Measurements from ENCODE around the gene GOLIM4.

DNA sequence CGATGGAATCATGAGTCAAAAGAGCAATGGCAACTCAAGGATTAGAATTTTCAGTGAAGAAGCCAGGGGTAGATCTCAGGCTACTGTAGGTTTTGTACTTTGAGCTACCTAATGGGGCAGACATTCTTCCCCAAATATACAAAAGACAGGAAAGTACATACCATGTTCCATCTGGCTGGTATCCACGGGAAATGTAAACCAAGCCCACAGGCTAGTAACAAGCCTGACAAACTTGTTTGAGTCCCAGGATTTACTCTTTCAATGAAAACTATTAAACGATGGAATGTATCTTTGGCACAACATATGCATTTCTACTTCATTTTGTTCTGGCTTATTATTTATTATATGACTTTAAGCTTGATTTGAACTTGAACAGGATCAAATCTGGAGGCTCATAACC, 44.2 kb upstream of the GOLIM4 start:
- TF ChIP-seq YY1 (IDR thresholded peaks at IDR 0.05; ENCODE audit: insufficient read depth, insufficient read length): no peak
- no peak for TF ChIP-seq SUZ12 (IDR thresholded peaks at IDR 0.05; ENCODE audit: extremely low read depth, insufficient read depth, insufficient read length)

Measured in NT2/D1 (cell line).